Stimulated activated memory B cell treated with anti-CD40 and anti-IgM and Interleukin-4, amounts not matched to agents 10 μg/mL and 1 μg/mL and 100 μg/mL, for 72 hours (primary cell): Measurements from ENCODE around the gene SMCO2.
"Not testable (repeated sequence)": the region's sequence is repeated elsewhere in the genome, so short reads cannot be mapped to it uniquely, and the experiment has no call there.

Experiments
- ATAC-seq: fragments of 150-1000 bp; cut with Tn5 transposase; 2 replicates; pipeline ENCODE4 v1.10.0; 2021
- H3K27ac Mint-ChIP-seq: one replicate; pipeline ENCODE4 v1.8.0; 2022; ENCODE audit warnings: mild to moderate bottlenecking, mixed read lengths
- H3K27me3 Mint-ChIP-seq: one replicate; pipeline ENCODE4 v1.8.0; 2022; ENCODE audit warnings: mixed read lengths
- H3K36me3 Mint-ChIP-seq: one replicate; pipeline ENCODE4 v1.8.0; 2022; ENCODE audit warnings: mixed read lengths
- H3K4me1 Mint-ChIP-seq: one replicate; pipeline ENCODE4 v1.8.0; 2022; ENCODE audit warnings: mixed read lengths
- H3K4me3 Mint-ChIP-seq: one replicate; pipeline ENCODE4 v1.8.0; 2022; ENCODE audit warnings: mild to moderate bottlenecking, moderate library complexity, mixed read lengths
- H3K9me3 Mint-ChIP-seq: one replicate; pipeline ENCODE4 v1.8.0; 2022; ENCODE audit warnings: mixed read lengths

Gene SMCO2

DNA sequence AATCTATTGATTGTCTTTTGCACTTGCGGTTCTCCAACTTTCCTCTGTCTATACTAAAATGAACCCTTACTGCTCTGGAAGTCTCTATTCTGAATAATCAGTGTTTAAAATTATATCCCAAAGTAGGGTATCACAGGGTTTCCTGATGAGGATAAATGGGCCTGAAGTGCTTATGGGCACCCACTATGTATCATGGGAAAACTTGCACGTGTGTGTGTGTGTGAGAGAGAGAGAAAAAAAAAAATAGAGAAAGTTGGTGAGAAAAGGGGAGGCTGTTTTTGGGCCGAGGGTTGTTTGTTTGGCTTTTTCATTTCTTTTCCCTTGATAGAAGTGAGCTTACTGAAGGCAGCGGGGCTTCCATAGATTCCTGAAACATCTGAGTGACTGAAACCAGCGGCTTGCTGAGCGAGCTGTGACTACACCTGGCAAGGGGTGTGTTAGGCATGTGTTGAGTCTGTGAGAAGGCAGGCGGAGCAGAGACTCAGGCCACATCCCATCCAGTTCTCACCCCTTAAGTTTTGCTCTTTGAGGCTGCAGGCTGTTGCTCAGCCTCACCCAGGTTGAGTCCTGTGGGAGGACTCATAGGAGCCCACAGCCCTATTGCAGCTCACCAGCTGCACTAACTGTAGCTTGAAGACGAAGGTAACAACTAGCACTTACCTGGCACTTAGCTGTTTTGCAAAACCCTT lies 94.6 kb downstream of the SMCO2 start:
- no peak for ATAC-seq

DNA sequence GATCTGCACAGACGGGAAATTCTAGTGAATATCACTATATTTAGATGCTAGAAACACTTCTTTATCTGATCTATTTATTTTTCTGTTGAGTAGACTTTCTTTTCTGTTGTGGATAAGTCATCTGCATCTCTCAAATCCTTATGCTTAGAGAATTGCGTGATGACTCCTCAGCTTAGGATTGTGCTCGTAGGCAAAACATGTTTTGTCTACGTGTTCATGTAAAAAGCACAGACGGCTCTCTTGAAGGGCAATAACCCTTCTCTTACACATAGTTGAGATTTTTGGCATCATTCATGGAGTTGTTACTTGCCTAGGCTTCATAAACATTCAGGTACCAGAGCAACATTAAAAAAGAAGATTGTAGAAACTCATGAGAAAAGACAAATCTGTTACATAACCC lies 96.1 kb downstream of the SMCO2 start:
- peaks cover 13% of the 10 kb centered on the region for H3K4me1 Mint-ChIP-seq
- no peak overlapping the region for H3K4me3 Mint-ChIP-seq
- no peaks in the 10 kb centered on the region for H3K9me3 Mint-ChIP-seq
- H3K27me3 Mint-ChIP-seq, result peaks cover 12% of the 10 kb centered on the region
- no peak for ATAC-seq
- H3K36me3 Mint-ChIP-seq, result no peaks in the 10 kb centered on the region
- H3K27ac Mint-ChIP-seq, result no peak overlapping the region

More for the DNA sequence above, 94.6 kb downstream of the SMCO2 start:
- Mint-ChIP-seq H3K27me3 (peaks cover 12% of the 10 kb centered on the region), H3K4me1 (peaks cover 18% of the 10 kb centered on the region), H3K4me3 (no peak overlapping the region), H3K36me3 (no peaks in the 10 kb centered on the region), H3K27ac (no peak overlapping the region), H3K9me3 (peaks cover 3% of the 10 kb centered on the region)

DNA sequence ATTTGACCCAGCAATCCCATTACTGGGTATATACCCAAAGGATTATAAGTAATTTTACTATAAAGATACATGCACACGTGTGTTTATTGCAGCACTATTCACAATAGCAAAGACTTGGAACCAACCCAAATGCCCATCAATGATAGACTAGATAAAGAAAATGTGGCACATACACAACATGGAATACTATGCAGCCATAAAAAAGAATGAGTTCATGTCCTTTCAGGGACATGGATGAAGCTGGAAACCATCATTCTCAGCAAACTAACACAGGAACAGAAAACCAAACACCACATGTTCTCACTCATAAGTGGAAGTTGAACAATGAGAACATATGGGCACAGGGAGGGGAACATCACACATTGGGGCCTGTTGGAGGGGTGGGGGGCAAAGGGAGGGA lies 98.3 kb downstream of the SMCO2 start:
- H3K27ac Mint-ChIP-seq, H3K4me1 Mint-ChIP-seq, H3K36me3 Mint-ChIP-seq, ATAC-seq, H3K4me3 Mint-ChIP-seq, H3K9me3 Mint-ChIP-seq: not testable (repeated sequence)
- H3K27me3 Mint-ChIP-seq, result peaks cover 27% of the 10 kb centered on the region

DNA sequence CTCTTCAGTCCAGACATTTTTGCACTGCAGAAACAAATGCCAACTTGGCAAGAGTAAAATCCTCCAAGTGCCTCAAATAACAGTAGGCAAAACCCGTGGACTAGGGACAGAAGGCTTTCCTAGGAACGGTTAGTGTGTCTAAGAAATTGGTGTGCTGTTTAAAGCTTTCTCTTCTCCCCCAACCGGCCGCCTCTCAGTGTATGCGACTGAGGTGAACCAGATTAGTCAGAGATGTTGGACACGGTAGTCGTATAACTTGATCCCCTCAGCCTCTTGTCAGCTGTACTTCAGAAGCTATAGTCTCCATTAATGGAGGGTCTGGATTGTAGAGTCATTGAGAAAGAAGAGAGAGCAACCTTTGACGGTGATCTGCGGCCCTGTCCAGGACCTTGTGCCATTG lies 99.1 kb downstream of the SMCO2 start:
- Mint-ChIP-seq H3K27me3 (peaks cover 28% of the 10 kb centered on the region), H3K9me3 (no peaks in the 10 kb centered on the region), H3K27ac (no peak overlapping the region), H3K36me3 (no peaks in the 10 kb centered on the region), H3K4me1 (peaks cover 8% of the 10 kb centered on the region), H3K4me3 (no peak overlapping the region)
- no peak for ATAC-seq

DNA sequence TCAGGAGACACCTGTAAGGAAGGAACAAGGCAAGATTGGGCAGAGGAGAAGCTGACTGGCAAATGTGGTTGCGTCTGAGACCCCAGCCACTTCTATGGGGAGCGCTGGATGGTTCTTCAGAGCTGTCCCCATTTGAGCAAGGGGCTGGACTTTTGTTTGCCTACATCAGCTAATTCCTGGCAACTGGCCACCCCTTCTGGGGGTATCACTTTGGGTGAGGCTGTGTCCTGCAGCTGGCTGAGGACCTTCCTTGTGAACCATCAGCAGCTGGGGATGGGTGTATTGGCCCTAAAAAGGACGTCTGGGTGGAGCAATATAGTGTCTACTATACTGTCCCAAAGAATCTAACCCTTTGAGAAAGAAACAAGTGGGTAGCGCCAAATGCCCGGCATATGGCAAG lies 101.1 kb downstream of the SMCO2 start:
- ATAC-seq, result no peak
- H3K27ac Mint-ChIP-seq, result no peak overlapping the region
- no peaks in the 10 kb centered on the region for H3K36me3 Mint-ChIP-seq
- no peak overlapping the region for H3K4me3 Mint-ChIP-seq
- H3K4me1 Mint-ChIP-seq, result peaks cover 8% of the 10 kb centered on the region
- peaks cover 17% of the 10 kb centered on the region for H3K27me3 Mint-ChIP-seq
- no peaks in the 10 kb centered on the region for H3K9me3 Mint-ChIP-seq

DNA sequence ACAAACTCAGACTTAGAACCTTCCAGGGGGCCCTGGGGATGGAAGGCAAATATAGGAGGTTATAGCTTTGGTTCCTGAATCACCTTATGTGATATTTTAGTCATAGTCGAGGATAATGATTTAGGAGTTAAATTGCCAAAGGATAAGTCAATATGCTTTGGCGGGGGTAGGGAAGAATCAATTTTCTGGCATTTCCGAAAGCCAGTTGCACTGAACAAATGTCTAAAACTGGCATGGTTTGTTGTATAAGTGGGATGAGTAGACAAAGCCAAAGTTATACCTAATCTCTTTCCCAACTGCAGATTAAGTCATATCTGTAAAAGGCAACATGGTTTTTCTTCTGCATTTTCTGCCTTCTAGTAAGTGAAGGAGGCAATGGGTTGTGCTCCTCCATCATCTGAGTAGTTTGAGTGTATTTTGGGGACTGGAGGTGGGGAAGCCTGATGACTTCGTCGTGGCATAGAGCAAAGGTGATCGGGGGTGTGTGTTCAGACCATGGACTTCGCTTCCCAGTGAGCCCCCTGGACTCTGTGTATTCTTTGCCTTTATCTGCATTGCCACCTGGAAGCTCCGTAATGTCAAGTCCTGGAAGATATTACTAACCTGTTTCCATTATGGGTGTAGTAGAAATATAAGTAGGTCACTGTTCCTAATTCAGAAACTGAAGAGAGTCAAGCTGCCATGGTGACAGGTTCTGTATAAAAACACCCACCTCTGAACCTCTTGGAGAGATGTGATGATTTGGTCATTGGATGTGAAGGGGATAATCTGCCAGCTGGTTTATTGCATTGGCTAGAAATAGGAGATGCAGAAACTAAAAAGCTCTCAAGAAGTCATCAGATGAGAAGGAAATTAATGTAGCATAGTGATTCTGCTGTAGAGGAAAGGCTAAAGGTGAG lies 102.0 kb downstream of the SMCO2 start:
- Mint-ChIP-seq H3K4me1 (peaks cover 12% of the 10 kb centered on the region), H3K36me3 (no peaks in the 10 kb centered on the region), H3K9me3 (no peaks in the 10 kb centered on the region), H3K4me3 (no peak overlapping the region), H3K27me3 (peaks cover 17% of the 10 kb centered on the region), H3K27ac (no peak overlapping the region)
- ATAC-seq, result peak; percentile 28

DNA sequence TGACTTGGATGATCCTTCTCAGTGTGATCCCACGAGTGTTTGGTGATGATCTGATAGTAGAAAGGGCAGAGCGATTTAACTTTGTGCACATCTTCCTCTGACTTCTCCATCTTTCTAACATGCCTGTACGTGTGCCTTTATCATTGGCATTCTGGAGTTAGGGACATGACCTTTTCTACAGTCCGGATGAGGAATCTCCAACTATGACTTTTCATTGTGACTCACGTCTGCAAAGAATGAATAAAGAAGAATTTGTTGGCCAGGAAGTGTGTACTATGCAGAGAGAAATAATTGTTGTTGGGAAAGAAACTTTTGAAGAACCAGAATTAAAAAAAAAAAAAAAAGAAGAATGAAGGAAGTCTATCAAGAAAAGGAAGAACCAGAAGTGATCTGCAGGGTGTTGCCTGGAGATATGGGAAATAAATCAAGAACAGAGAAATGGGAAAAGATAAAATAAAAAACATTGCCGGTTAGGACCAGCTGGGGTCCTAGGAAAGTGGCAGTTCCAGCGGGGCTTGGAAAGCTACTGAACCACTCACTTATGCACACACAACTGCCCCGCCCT lies 102.8 kb downstream of the SMCO2 start:
- Mint-ChIP-seq H3K4me3 (no peak overlapping the region), H3K36me3 (no peaks in the 10 kb centered on the region), H3K9me3 (no peaks in the 10 kb centered on the region), H3K4me1 (peaks cover 12% of the 10 kb centered on the region), H3K27me3 (peaks cover 17% of the 10 kb centered on the region), H3K27ac (no peak overlapping the region)
- no peak for ATAC-seq

DNA sequence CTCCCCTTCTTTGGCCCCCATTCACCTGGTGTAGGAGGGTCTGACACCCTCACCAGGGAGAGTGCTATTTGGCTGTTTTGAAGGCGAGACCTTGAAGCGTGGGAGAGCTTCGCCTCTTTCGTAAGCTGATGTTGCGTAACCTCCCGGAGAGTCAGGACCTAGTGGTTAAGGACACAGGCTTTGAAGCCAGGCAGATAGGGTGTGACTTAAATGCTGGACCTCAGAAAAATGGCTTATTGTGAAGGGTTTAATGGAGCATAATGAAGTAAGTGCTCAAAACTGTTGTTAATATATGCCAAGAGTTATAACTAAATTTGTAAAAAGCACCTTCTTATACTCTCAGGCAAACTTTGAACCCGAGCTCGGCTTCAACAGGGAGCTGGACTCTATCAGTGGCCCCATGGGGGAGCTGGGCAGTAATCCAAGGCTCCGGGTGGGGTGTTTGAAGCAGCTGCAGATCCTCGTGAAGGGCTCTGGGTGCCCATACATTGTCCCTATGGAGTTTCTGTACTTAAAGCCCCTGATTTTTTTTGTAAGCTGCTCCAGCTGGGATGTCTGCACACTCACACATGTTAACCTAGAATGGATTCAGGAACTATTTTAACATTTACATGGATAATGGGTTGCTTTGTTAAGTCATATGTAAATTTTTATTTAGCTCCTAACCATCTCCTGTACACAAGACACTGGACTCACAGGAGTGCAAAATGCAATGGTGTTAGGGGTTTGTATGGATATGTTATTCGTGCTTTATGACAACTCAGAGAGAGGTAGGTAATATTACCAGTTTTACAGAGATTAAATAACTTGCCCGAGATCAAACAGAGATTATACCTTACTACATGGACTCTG lies 103.5 kb downstream of the SMCO2 start:
- no peaks in the 10 kb centered on the region for H3K36me3 Mint-ChIP-seq
- H3K4me1 Mint-ChIP-seq, result peaks cover 12% of the 10 kb centered on the region
- H3K4me3 Mint-ChIP-seq, result no peak overlapping the region
- no peak overlapping the region for H3K27ac Mint-ChIP-seq
- H3K27me3 Mint-ChIP-seq, result peaks cover 17% of the 10 kb centered on the region
- no peak for ATAC-seq
- H3K9me3 Mint-ChIP-seq, result no peaks in the 10 kb centered on the region

DNA sequence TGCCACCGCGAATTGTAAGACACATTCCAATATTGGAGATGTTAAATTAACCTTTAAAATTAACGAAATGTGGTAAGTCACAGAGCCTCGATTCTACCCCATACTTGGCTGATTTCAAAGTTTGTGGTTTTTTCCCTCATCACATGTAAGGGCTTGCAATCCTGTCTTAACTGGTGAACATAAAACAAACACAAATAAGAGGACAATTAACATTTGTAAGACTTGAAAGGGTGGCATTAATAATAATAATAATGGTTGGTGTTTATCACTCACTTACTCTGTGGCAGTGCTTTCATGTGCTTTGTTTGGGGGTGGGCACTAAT lies 104.1 kb downstream of the SMCO2 start:
- Mint-ChIP-seq H3K9me3 (no peaks in the 10 kb centered on the region), H3K27ac (no peak overlapping the region), H3K36me3 (no peaks in the 10 kb centered on the region), H3K27me3 (peaks cover 17% of the 10 kb centered on the region), H3K4me3 (no peak overlapping the region), H3K4me1 (peaks cover 12% of the 10 kb centered on the region)
- ATAC-seq, result no peak

DNA sequence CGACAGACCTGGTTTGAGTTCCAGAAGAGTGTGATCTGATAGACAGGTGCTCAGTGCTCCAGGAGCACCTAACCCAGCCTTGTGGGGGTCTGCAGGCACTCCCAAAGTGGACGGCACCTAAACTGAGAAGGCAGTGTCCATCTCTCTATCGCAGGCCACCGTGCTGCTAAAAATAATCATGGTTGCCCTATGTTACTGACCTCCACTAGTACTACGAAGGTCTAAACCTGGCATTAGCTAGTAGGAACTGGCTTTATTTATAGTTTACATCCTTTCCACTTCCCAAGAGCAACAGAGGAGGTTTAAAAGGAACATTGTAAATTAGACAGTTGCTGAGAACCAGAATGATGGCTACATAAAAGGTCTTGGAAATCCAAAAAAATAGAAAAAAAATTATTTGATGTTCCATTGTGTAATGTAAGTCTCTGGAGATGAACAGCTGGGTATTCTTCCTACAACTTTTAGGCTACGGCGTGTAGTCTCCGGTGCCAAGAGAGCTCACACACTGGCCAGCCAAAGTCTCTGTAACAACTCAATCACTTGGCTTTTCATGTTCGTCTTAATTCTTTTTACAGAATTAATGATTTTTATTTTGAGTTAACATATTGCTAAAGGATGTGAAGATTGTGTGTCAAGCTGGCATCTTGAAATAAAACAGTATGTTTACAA lies 104.8 kb downstream of the SMCO2 start:
- Mint-ChIP-seq H3K27ac (no peak overlapping the region), H3K36me3 (no peaks in the 10 kb centered on the region), H3K4me3 (no peak overlapping the region), H3K9me3 (no peaks in the 10 kb centered on the region), H3K4me1 (peaks cover 12% of the 10 kb centered on the region), H3K27me3 (peaks cover 17% of the 10 kb centered on the region)
- ATAC-seq, result no peak
